Hypothalamus (tissue), 51 donors: Measurements from ENCODE around the gene RINT1.

Source experiments
- DNase-seq, 51 donors: peaks; one replicate each; lab custom pipeline; 2025; lab: John Stamatoyannopoulos, UW

Gene RINT1

DNA sequence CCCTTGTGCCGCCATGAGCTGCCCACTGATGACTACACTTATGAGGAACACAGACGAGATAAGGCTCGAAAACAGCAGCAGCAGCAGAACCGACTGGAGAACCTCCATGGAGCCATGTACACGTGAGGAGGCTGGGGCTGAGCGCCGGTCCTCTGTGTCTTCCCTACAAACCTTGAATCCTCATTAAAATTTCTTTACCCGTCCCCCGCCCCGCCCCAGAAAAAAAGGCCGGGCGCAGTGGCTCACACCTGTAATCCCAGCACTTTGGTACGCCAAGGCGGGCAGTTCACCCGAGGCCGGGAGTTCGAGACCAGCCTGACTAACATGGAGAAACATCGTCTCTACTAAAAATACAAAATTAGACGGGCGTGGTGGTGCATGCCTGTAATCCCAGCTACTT, 1.5 kb upstream of the RINT1 start:
- DNase-seq = no peak

DNA sequence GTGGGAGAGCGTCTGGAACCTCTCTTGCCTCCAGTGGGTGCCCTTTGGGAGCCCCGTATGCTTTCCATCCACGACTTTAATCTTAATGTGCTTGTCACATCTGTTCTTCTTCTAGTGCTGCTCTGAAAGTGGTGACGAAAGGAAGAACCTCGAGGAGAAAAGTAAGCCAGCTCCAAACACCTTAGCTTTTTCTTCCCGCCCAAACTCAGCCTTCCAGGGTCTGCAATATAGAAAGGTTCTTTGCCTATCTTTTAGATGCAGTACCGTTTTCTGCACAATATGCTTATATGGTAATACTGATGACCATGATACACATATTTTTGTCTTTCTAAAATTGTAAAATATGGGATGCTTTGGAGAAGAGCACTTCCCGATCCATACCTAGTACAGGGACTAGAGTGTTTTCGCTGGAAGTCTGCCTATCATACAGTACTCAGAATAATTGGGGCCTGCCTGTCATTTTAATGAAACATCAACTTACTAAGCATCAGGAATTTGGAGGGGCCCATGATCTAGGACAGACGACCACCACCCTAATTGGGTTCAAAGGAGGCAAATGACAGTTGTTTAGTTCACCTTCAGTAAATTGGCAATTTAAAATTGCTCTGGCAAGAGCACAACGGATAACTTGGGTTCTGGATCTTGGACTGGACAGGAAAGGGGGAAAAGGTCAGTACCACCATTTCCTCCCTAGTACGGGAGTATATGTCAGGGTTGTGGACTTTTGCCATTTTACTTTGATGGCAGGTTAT, 884 bp downstream of the RINT1 start:
- DNase-seq = no peak

DNA sequence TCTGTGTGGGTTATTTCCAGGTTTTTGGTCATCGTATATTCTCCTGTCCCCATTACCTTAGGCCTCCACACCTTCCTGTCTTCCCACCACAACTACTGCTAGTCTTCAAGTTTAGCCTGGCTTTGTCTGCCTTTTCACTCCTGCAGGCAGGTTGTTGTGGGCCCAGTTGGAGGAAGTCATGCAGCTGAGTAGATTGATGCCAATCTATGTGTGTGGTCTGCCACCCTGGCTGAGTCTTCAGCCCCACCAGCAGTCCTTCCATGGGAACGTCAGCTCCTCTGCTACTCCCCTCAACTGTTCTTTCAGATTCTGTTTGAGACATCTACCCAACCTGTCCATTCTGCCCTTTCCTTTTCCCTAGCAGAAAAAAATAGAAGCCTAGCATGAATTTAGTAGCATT, 6.3 kb downstream of the RINT1 start:
- DNase-seq = no peak

DNA sequence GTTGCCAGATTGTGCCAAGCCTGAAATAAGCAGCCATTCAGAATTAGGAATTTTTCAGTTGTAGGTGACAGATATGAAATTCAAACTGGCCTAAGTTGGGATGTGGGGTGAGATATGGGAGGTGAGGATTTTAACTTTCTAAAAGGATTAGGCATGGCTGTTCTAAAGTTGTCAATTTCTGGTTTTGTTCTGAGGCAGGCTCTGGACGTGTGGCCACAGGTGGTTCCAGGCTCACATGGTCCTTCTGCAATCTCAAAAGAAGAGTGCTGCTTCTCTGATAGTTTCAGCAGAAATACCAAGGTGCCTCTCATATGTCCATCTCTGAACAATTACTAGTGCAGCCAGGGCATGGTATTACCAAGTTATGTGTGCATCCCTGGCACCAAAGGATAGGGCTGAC, 27.9 kb downstream of the RINT1 start:
- no peak for DNase-seq

DNA sequence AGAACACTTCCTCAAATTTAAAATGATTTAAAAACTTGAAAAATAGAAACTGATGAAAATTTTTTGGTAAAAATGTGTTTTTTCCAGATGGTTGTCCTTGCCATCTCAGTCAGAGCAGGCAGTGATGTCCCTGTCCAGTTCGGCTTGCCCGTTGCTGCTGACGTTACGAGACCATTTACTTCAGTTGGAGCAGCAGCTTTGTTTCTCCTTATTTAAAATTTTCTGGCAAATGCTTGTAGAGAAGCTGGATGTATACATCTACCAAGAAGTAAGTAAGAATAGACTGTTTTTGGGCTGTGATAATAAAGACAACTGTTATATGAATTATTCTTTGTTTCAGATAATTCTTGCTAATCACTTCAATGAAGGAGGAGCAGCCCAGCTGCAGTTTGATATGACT, 33.2 kb downstream of the RINT1 start:
- DNase-seq = peak in 9 of 51 donors; percentile 2 to 20 (median 10)

DNA sequence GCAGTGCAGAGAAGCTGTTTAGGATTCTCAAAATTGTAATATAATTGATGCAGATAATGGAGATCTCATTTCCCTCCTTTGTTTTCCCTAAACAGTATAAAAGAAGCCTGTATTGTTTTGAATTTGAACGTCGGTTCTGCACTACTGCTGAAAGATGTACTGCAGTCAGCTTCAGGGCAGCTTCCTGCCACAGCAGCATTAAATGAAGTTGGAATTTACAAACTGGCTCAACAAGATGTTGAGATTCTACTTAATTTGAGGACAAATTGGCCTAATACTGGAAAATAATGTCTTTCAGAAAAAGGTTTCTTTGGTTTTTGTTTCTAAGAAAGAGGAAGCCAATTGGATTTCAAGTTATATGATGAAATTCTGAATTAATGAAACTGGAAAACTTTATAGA, 35.0 kb downstream of the RINT1 start:
- DNase-seq = no peak

DNA sequence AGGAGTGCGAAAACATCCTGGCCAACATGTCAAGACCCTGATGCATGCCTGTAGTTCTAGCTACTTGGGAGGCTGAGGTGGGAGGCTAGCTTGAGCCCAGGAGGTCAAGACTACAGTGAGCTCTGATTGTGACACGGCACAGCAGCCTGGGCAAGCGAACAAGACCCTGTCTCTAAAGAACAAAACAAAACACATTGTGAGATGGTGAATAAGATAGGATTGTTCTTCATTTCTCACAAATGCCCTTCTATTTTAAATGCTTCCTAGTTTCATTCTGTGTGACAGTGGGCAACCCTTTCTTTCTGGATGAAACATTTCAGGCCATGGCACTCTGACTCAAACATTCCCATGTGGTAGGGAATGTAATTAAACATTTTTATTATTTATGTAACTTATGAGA, 35.8 kb downstream of the RINT1 start:
- DNase-seq = no peak

DNA sequence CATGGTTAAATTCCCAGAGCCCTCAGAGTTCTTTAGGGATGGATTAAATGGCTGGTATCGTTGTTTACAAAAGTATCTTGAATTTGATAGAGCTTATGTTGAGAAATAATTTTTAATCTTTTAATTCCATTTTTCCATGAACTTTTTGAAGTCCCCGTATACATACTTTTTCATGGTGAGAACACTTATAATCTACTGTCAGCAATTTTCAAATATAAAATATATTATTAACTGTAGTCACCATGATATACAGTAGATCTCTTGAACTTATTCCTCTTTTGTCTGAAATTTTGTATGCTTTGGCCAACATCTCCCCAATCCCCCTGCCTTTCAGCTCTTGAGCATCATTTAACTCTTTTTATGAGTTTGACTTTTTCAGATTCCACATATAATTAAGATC, 39.9 kb downstream of the RINT1 start:
- DNase-seq = no peak

DNA sequence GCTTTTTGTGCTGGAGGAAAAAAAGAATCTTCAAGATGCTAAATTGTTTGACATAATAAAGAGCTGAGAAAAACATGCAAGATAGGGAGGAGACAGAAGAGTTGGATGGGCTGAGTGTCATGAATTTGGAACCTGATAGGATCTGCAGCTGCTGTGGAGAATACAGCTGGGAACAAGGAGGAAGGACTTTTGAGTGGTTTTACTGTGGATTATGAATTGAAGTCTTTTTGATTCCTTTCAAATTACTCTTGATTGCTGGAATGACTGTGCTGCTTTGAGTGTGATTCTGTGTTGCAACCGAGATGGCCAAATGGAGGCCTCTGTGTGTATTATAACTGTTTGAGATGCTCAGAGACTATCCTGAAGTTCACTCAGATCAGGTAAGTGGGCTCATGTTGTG, 45.2 kb downstream of the RINT1 start:
- no peak for DNase-seq

DNA sequence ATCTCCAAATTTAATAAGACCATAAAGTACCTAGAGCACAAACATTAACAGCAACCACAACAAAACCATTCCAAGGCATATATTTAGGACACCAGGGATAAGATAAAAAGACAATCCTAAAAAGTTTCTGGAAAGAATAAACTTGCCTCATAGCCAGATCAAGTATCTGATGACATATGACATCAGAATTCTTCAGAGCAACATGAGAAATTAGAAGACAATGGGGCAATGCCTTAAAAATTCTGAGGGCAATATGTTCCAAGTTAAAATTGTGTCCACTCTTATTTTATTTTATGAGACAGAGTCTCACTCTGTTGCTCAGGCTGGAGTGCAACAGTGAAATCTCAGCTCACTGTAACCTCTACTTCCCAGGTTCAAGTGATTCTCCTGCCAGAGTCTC, 46.5 kb downstream of the RINT1 start:
- DNase-seq = no peak

DNA sequence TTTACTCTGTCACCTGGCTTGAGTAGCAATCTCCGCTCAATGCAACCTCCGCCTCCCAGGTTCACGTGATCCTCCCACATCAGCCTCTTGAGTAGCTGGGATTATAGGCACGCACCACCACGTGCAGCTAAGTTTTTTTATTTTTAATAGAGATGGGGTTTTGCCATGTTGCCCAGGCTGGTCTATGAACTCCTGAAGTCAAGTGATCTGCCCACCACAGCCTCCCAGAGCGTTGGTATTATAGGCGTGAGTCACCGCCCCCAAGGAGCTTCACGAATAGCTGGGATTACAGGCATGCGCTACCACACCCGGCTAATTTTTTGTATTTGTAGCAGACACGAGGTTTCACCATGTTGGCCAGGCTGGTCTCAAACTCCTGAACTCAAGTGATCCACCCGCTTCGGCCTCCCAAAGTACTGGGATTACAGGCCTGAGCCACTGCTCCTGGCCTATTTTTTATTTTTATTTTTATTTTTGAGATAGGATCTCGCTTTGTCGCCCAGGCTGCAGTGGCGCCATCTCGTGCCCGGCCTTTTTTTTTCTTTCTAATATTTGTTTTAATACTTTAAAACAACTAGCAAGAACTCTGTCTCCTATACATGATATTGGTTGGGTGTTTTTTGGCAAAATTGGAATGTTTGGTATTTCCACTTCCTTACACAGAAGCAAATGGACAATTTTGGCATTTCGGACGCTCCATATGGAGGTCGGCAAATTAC, 48.2 kb downstream of the RINT1 start:
- no peak for DNase-seq

DNA sequence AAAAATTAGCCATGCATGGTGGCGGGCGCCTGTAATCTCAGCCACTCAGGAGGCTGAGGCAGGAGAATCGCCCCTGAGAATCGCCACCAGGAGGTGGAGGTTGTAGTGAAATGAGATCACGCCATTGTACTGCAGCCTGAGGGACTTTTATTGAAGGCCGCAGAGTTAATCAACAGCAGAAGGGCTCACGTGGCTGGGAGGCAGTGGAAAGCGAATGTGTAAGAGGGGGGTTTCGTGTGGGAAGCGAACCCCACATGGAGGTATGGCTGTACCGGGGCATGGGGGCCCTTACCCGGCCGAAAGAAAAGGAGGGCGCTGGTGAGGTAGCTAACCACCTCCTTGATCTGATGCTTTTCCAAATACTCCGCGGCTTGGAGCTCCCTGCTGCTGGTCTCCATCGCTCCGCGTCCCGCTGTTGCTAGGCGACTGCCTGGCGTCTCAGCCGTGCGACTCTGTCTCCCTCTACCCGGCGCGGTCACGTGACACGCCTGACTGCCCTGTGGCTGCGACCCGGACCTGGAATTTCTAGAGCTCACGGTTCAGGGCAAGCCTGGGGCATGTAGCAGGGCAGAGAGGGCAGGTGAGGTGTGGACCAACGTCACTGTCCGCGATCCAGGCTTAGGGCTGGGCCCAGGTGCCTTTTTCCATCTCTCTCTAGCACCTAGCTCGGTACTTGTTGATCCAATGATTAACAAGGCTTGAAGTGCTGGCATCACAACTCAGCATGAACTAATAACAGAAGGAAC, 49.2 kb downstream of the RINT1 start, which contains the start of gene EFCAB10:
Gene EFCAB10 (minus strand): TSS at position 428 of the 746 bp plus-strand sequence. CDS start 30 bp downstream, at position 398.
- DNase-seq = peak in 48 of 51 donors; percentile 11 to 86 (median 65)

DNA sequence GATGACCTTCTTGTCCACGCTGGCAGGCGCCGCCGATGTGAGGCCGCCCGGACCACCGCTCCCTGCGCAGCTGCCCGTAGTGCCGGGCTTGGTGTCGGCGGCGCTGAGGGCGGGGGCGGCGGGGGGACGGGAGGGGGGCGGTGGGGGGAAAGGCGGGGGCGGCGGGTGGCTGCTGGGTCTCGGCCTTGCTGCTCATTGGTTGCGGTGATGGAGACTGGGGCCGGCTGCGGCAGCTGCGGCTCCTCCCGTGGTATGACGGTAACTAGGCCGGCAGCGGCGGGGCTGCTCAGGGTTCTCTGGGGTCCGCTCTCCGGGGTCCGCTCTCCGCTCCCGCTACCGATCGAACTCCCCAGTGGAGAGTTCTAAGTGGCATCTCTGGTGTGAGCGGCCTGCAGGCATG, 51.1 kb downstream of the RINT1 start:
- DNase-seq = peak in 1 of 51 donors; percentile 7

DNA sequence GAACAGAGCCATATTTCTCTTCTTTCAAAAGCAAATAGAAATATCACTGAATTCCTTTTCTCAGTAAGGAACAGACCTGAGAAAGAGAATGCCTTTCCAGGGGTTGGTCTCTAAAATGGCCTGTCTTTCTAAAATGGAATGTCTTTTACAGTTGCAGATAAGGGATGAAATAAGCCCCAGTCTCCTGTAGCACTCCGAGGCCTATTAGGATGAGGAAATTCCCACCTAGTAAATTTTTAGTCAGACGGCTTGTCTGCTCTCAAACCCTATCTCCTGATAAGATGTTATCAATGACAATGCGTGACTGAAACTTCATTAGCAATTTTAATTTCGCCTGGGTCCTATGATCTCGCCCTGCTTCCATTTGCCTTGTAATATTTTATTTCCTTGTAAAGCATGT, 52.2 kb downstream of the RINT1 start:
- DNase-seq = no peak

DNA sequence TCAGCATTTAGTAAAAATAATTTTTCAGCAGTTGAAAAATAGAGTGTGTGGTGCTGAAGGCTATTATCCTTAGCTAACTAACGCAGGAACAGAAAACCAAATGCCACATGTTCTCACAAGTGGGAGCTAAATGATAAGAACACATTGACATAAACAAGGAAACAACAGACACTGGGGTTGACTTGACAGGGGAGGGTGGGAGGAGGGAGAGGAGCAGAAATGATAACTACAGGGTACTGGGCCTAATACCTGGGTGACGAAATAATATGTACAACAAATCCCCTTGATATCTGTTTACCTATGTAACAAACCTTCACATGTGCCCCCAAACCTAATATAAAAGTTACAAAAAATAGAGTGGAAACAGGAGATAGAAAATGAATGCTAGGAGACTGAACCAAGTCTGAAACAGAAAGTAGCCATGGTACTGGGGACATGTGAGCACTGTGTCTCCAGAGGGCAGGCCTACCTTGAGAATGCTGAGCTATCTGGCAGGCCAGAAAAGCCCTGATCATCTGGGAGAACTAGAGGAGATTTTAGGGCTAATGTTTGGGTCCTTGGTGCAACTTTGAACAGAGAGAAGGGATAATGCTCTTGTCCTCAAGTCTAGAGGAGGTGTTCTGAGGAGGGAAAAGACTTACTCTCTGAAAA, 54.0 kb downstream of the RINT1 start:
- no peak for DNase-seq

DNA sequence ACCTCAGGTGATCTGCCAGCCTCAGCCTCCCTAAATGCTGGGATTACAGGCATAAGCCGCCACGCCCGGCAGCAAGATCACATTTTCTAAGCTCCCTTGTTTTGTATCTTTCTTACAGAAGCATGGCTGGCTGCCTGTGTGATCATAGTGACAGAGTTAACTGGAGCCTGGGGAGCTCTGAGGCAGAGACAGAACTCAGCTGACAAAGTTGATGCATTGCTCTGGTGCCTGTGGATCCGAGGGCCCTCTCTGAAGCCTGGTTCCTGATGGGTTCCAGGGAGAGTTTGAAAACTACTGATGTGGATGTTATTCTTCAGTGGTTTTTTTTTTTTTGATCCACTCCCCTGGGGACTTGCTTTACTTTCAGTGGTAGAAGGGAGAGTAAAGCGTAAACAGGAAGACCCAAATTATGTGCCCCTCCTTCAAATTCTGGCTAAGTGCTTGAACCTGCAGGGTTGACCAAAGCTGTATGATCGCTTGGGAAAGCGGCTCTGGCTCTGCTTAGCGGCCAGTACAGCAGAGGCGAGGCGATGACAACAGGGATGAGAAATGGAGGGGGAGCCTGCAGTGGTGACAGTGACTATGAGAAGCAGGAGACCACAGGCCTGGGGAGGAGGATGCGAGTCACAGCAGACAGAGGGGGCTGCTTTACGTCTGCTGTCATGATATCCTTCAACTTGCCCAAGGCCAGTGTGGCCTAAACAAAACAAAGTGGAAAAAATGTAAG, 56.1 kb downstream of the RINT1 start:
- DNase-seq = no peak

DNA sequence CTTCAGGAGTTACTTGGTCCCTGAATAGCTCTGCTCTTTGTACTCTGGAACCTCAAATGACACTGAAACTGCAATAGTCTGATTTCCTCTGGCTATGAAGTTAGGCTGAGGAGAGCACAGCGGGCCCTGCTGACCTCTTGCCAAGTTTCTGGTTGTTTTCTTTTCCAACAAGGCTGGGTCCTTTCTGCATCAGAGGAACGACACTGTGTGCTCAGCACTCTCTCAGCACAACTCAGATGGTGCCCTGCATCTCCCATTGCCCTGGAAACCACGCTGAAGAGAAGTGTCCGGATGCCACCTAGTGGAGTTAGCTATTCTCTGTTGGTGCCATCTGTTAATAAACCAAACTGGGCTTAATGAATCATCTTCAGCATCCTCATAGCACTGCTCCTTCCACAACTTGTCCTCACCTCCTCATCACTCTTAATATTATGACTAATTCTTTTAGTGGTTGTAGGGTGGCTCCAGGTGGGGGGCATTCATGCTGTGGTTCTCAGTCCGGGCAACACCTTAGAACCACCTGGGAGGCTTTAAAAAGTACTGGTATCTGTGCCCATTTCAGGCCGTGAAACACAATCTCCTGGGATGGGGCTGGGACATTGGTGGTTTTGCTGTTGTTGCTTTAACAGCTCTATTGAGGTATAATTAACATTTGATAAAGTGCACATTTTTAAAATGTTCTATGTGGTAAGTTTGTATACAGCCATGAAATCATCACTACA, 57.5 kb downstream of the RINT1 start:
- peak in 46 of 51 donors; percentile 6 to 88 (median 64) for DNase-seq

DNA sequence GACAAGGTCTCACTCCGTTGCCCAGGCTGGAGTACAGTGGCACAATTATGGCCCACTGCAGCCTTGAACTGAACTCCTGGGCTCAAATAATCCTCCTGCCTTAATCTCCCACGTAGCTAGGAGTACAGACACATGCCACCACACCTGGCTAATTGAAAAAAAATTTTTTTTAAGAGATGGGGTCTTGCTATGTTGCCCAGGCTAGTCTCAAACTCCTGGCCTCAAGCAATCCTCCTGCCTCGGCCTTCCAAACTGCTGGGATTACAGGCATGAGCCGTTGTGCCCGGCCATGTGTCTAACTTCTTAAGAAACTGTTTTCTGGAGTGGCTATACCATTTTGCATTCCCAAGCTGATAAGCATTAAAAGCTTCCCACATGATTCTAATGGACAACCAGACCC, 58.8 kb downstream of the RINT1 start:
- DNase-seq = no peak

DNA sequence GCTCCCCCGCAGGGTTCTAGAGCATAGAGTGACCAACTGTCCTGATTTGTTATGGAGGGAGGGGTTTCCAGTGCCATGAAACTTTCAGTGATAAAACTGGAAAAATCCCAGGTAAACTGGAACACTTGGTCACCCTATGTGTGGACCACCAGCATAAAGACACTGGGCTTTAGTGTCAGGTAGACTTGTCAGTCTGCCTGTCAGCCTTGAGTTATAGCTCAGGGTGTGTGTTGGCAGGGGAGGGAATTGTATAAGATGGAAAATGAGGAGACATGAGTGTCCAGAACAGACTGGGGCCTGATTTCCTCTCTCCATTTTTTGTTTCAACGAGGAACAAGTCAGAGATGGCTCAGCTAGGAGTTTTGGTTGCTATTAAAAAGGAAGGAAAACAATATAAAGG, 59.5 kb downstream of the RINT1 start:
- DNase-seq = no peak

DNA sequence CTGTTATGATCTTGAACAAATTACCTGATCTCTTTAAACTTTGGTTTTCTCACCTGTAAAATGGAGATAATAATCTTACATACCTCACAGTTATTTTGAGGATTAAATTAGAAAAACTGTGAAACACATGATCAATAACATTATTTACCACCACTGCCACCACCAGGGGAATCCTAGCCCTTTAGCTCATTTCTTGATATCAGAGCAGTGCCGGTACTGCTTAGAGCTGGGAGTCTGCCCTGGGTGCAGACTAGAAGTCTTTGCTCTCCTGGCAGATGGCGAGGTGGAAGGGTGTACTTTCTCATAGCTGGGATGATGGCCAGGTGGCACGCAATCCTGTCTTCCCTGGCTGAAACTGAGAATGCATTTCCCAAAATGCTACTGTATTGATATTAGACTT, 62.0 kb downstream of the RINT1 start:
- no peak for DNase-seq
